Transverse colon (tissue), 4 donors: ENCODE results near the gene FUT6. TPM values are rescaled to one million over a fixed set of nuclear protein-coding genes. Genes with fewer than 3 reads are reported as not detected.
A peak's percentile ranks its signal among the peaks of the same experiment; 100 is the strongest.

ENCODE experiments used
- DNase-seq: peaks from one replicate; pipeline ENCODE4 v3.0.0-alpha.2; 2019
- H3K27ac ChIP-seq, 4 donors: fragments of 200-600 bp; sonication (generic); 2 replicates each; pipeline ENCODE4 v1.5.1; 2016 to 2018; ENCODE audit warnings: inconsistent platforms in 4 of 4
- H3K27me3 ChIP-seq: fragments of 200-600 bp; sonication (generic); 2 replicates; pipeline ENCODE4 v1.5.1; 2017; ENCODE audit warnings: inconsistent platforms
- H3K36me3 ChIP-seq, 4 donors: fragments of 200-600 bp; sonication (generic); 2 replicates each; pipeline ENCODE4 v1.5.1; 2017 to 2019; ENCODE audit warnings: inconsistent platforms in 4 of 4
- H3K4me1 ChIP-seq, 4 donors: fragments of 200-600 bp; sonication (generic); 2 replicates each; pipeline ENCODE4 v1.5.1; 2017 to 2020; ENCODE audit warnings: inconsistent platforms in 4 of 4
- H3K4me3 ChIP-seq, 4 donors: fragments of 200-600 bp; sonication (generic); 1 replicate in 1 of 4; 2 replicates in 3 of 4; pipeline versions ENCODE4 v1.5.1 to v1.6.1; 2017 to 2019; ENCODE audit warnings: inconsistent platforms in 4 of 4
- H3K9me3 ChIP-seq, 2 donors: fragments of 200-600 bp; sonication (generic); 2 replicates each; pipeline ENCODE4 v1.5.1; 2017 to 2019; ENCODE audit warnings: inconsistent platforms in 2 of 2
- CTCF ChIP-seq, 5 experiments: fragments of 200-600 bp in 3 of 5; fragments of 450-650 bp in 2 of 5; sonication (generic) in 3 of 5; IDR thresholded peaks; 1 replicate in 2 of 5; 2 replicates in 3 of 5; pipeline ENCODE4 v1.5.1; 2016 to 2017; ENCODE audit warnings: antibody characterized with exemption in 5 of 5, inconsistent platforms in 3 of 5, mild to moderate bottlenecking in 2 of 5, moderate library complexity in 1 of 5
- EP300 ChIP-seq: sonication (generic); formaldehyde crosslinking; IDR thresholded peaks from one replicate; pipeline ENCODE4 v1.6.1; 2017; ENCODE audit warnings: antibody characterized with exemption, low read depth
- POLR2A ChIP-seq: fragments of 450-650 bp; IDR thresholded peaks from one replicate; pipeline ENCODE4 v1.6.1; 2016; ENCODE audit warnings: antibody characterized with exemption, mild to moderate bottlenecking, moderate library complexity
- POLR2AphosphoS5 ChIP-seq, 3 donors: sonication (generic); formaldehyde crosslinking; IDR thresholded peaks; one replicate each; pipeline ENCODE4 v1.6.1; 2016; ENCODE audit warnings: antibody characterized with exemption in 3 of 3
- WGBS, 2 donors: methylation state at CpG; one replicate each; pipeline ENCODE4 v1.1.5; 2018; ENCODE audit warnings: low coverage in 1 of 2; 5-methylcytosine and 5-hydroxymethylcytosine counted together
- in situ Hi-C, 4 donors: fragments of 200-750 bp; cut with MboI; loops; one replicate each; pipeline versions ENCODE4 v1.15.0 to v1.15.1; 2017; ENCODE audit warnings: low sequenced_read_pairs in 3 of 4, low pct_ligation_motif_present in 1 of 4, low pct_unique_long_range_greater_than_20kb in 1 of 4
- intact Hi-C: fragments of 100-400 bp; cut with DNase I; formaldehyde crosslinking; loops from one replicate; pipeline ENCODE4 v1.15.1; 2023; ENCODE audit warnings: low total_unique reads
- total RNA-seq, 4 donors: library from RNA; depleted of rRNA; stranded (reverse); fragments of >200 nt; gene quantifications; one replicate each; pipeline ENCODE4 v1.1.0, GENCODE V29; 2016

The FUT6 gene
- total RNA-seq, 4 donors from 2014 or later: 71.9 to 251 (median 115) TPM

GRCh38 chr19:5826531-5827341 lies 12.8 kb downstream of the FUT6 start:
- 10 to 22% methylated on average over 4 to 24 of the region's 24 CpGs for WGBS, 2 donors
- in situ Hi-C loops: no loop called here

DNA sequence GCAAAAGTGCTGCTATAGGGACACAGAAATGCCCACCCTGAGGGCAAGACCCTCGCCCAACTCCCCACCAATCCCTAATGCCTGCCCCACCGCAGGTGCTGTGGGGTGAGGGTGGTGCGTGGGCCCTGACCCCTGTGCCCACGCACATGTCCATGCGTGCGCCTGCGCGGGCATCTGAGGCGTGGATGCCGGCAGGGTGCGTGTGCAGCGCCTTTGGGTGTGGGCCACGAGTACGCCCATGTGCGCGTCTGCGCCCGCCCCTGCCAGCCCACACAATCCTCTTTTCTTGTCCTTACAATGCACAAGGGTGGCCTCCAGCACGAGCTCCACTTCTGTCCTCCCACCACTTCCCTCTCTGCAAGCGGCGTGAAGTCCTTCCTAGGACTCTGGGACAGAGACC lies 14.3 kb downstream of the FUT6 start:
- in situ Hi-C loops (no loop called here), intact Hi-C loops (no loop called here)
- Histone ChIP-seq H3K27ac (no peak overlapping the region), H3K27me3 (no peaks in the 10 kb centered on the region), H3K4me3 (no peak overlapping the region), H3K36me3 (no peaks in the 10 kb centered on the region), H3K4me1 (peaks cover 9 to 42% (median 32%) of the 10 kb centered on the region in 4 donors), H3K9me3 (no peaks in the 10 kb centered on the region)
- no peak for DNase-seq
- WGBS, 2 donors: 91% methylated on average over 21 of the region's 21 CpGs; no CpG with 5 or more reads in 1 of the 2 donors
- no peak for TF ChIP-seq POLR2A
- TF ChIP-seq CTCF (IDR thresholded peaks at IDR 0.05): no peak
- TF ChIP-seq EP300: no peak
- TF ChIP-seq POLR2AphosphoS5 (IDR thresholded peaks at IDR 0.05): no peak

More at GRCh38 chr19:5826531-5827341, 12.8 kb downstream of the FUT6 start:
- peak overlapping the region; percentile 82 to 96 (median 90) for H3K27ac ChIP-seq
- intact Hi-C loops: no loop called here
- no peaks in the 10 kb centered on the region for H3K36me3 ChIP-seq
- peak; percentile 88 for DNase-seq
- TF ChIP-seq EP300: no peak
- TF ChIP-seq CTCF (IDR thresholded peaks at IDR 0.05): peak in 3 of 5 experiments; percentile 19 to 37 (median 24)
- peak in 1 of 3 donors; percentile 41 for TF ChIP-seq POLR2AphosphoS5 (IDR thresholded peaks at IDR 0.05)
- no peaks in the 10 kb centered on the region for H3K9me3 ChIP-seq
- H3K4me3 ChIP-seq: no peak overlapping the region
- H3K27me3 ChIP-seq: no peaks in the 10 kb centered on the region
- peaks cover 9 to 42% (median 32%) of the 10 kb centered on the region in 4 donors for H3K4me1 ChIP-seq

- TF ChIP-seq CTCF (IDR thresholded peaks at IDR 0.05) (no peak), POLR2A (no peak), POLR2AphosphoS5 (IDR thresholded peaks at IDR 0.05) (no peak), EP300 (no peak)
- in situ Hi-C loops (no loop called here), intact Hi-C loops (no loop called here)
- no peaks in the 10 kb centered on the region for H3K27me3 ChIP-seq
- no peak overlapping the region for H3K27ac ChIP-seq
- H3K4me3 ChIP-seq: no peak overlapping the region
- H3K4me1 ChIP-seq: peaks cover 9 to 42% (median 31%) of the 10 kb centered on the region in 4 donors
- no peaks in the 10 kb centered on the region for H3K36me3 ChIP-seq
- H3K9me3 ChIP-seq: no peaks in the 10 kb centered on the region
- 84% methylated on average over 10 of the region's 10 CpGs; no CpG with 5 or more reads in 1 of the 2 donors for WGBS, 2 donors
- no peak for DNase-seq
Measured at GRCh38 chr19:5824751-5825150, 14.8 kb downstream of the FUT6 start.

GRCh38 chr19:5823579-5824281 lies 15.8 kb downstream of the FUT6 start:
- TF ChIP-seq CTCF (IDR thresholded peaks at IDR 0.05): peak in 2 of 5 experiments; percentile 22
- no peak for TF ChIP-seq POLR2AphosphoS5 (IDR thresholded peaks at IDR 0.05)
- Histone ChIP-seq H3K4me1 (peaks cover 9 to 33% (median 22%) of the 10 kb centered on the region in 4 donors), H3K36me3 (no peaks in the 10 kb centered on the region), H3K27ac (no peak overlapping the region), H3K27me3 (no peaks in the 10 kb centered on the region), H3K4me3 (no peak overlapping the region), H3K9me3 (no peaks in the 10 kb centered on the region)
- peak; percentile 54 for DNase-seq
- in situ Hi-C loops: no loop called here
- 12 to 81% methylated on average over 3 to 30 of the region's 30 CpGs for WGBS, 2 donors
- intact Hi-C loops: no loop called here
